GM12865 (cell line): ENCODE data around the gene HPCAL1.

ENCODE experiments used
- DNase-seq: peaks from one replicate; pipeline ENCODE4 v3.0.0; 2010; ENCODE audit warnings: low read depth
- H3K4me3 ChIP-seq: 2 replicates; pipeline ENCODE4 v1.5.1; 2011; ENCODE audit warnings: mild to moderate bottlenecking, low read depth, low read length, control low read depth
- TF ChIP-seq, protein P1 (sequence below): IDR thresholded peaks from 2 replicates; pipeline ENCODE4 v1.5.1; 2011; ENCODE audit warnings: low read length, control low read depth, low read depth, inconsistent platforms; ENCODE audit not compliant: insufficient read depth; ENCODE audit errors: missing control alignments

The HPCAL1 gene

DNA sequence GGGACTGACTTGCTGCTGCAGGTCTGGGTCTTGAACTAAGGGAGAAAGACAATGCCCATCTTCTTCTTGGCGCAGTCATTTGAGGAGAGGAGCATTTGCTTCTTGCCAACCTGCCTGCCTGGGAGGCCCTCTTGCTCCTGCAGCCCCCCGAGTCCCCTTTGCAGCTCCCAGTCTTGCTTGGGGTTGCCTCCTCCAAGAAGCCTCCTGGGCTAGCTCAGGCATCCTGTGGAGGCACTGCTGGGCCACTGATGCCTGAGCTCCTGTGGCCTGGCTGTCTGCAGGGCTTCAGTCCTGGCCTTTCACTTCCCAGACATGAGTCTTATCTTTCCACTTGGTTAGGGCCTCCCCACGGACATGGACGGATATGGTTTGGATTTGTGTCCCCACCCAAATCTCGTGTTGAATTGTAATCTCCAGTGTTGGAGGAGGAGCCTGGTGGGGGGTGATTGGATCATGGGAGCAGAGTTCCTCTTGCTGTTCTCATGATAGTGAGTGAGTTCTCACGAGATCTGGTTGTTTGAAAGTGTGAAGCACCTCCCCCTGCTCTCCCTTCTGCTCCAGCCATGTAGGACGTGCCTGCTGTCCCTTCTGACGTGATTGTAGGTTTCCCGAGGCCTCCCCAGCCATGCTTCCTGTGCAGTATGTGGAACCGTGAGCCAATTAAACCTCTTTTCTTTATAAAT is 17.3 kb downstream of the HPCAL1 start:
- TF ChIP-seq, protein P1, sequence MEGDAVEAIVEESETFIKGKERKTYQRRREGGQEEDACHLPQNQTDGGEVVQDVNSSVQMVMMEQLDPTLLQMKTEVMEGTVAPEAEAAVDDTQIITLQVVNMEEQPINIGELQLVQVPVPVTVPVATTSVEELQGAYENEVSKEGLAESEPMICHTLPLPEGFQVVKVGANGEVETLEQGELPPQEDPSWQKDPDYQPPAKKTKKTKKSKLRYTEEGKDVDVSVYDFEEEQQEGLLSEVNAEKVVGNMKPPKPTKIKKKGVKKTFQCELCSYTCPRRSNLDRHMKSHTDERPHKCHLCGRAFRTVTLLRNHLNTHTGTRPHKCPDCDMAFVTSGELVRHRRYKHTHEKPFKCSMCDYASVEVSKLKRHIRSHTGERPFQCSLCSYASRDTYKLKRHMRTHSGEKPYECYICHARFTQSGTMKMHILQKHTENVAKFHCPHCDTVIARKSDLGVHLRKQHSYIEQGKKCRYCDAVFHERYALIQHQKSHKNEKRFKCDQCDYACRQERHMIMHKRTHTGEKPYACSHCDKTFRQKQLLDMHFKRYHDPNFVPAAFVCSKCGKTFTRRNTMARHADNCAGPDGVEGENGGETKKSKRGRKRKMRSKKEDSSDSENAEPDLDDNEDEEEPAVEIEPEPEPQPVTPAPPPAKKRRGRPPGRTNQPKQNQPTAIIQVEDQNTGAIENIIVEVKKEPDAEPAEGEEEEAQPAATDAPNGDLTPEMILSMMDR, result no peak
- H3K4me3 ChIP-seq, result no peak overlapping the region
- no peak for DNase-seq

DNA sequence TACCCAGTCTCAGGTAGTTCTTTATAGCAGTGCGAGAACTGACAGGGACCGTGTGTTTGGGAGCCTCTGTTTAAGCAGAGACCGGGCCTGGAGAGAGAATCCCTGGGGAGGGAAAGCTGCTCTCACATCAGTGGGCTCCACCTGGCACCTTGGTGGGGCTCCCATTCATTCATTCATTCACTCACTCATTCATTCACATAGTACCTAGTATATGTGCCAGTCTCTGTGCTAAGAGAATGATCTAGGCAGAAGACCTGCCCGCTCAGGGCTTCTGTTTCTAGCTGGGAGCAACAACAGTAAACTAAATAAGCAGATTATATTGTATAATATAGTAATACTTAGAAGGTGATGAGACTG is 17.8 kb downstream of the HPCAL1 start:
- H3K4me3 ChIP-seq, result no peak overlapping the region
- no peak for DNase-seq
- TF ChIP-seq, protein P1, result no peak

DNA sequence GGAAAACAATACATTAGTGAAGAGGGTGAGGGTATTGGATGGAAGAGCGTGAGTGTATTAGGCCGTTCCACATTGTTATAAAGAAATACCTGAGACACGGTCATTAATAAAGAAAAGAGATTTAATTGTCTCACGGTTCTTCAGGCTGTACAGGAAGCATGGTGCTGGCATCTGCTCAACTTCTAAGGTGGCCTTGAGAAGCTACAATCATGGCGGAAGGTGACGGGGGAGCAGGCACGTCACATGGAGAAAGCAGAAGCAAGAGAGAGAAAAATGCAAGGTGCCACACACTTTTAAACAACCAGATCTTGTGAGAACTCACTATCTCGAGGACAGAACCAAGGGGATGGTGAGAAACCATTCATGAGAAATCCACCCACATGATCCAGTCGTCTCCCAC is 18.2 kb downstream of the HPCAL1 start:
- no peak for DNase-seq
- TF ChIP-seq, protein P1, result no peak
- no peak overlapping the region for H3K4me3 ChIP-seq

GRCh38 chr2:10321622-10322021 is 18.9 kb downstream of the HPCAL1 start:
- no peak for DNase-seq
- H3K4me3 ChIP-seq, result no peak overlapping the region
- TF ChIP-seq, protein P1, result no peak

GRCh38 chr2:10322481-10322880 is 19.8 kb downstream of the HPCAL1 start:
- DNase-seq, result no peak

GRCh38 chr2:10322973-10323372 is 20.3 kb downstream of the HPCAL1 start:
- H3K4me3 ChIP-seq, result no peak overlapping the region
- TF ChIP-seq, protein P1, result no peak
- DNase-seq, result no peak

More at GRCh38 chr2:10322481-10322880, 19.8 kb downstream of the HPCAL1 start:
- no peak overlapping the region for H3K4me3 ChIP-seq
- TF ChIP-seq, protein P1, result no peak

DNA sequence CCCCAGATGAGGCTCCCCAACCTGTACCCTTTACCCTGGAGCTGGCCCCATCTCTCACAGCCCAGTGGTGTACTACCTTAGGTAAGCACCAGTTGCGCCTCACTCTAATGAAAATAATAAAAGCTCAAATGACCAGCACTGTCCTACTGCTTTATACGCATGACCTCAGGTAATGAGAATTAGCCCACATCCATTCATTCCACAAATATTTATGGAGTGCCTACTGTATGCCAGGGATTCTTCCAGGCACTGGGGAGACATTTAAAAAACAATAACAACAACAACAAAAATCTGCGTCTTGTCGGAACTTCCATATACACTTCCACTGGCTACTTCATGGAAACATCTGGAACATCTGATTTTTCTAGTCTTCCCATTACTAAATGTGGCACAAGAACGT is 20.8 kb downstream of the HPCAL1 start:
- H3K4me3 ChIP-seq, result no peak overlapping the region
- TF ChIP-seq, protein P1, result no peak
- DNase-seq, result no peak
